ENCODE measurements around the gene DIP2C. TPM values are rescaled to one million over a fixed set of nuclear protein-coding genes. Genes with fewer than 3 reads are reported as not detected.
A peak's percentile ranks its signal among the peaks of the same experiment; 100 is the strongest.

DIP2C gene
- total RNA-seq, 1 experiment from 2014 or later = 11.0 TPM

- POLR2A ChIA-PET = no interaction called here
- Mint-ChIP-seq H3K27ac (no peak overlapping the region), H3K36me3 (peaks cover 3% of the 10 kb centered on the region; the same call in 1 of the 2 replicates), H3K4me3 (no peak overlapping the region), H3K4me1 (peaks cover 10% of the 10 kb centered on the region), H3K27me3 (ENCODE audit: low read depth) (no peaks in the 10 kb centered on the region), H3K9me3 (no peaks in the 10 kb centered on the region)
- TF ChIP-seq FOXK1 (CRISPR knock-in tag; IDR thresholded peaks at IDR 0.05) (no peak), ZNF121 (CRISPR knock-in tag; IDR thresholded peaks at IDR 0.05) (0 out of 2 replicates have a peak, but pooled peaks have one; percentile 46)
- TF ChIP-seq, protein P1, sequence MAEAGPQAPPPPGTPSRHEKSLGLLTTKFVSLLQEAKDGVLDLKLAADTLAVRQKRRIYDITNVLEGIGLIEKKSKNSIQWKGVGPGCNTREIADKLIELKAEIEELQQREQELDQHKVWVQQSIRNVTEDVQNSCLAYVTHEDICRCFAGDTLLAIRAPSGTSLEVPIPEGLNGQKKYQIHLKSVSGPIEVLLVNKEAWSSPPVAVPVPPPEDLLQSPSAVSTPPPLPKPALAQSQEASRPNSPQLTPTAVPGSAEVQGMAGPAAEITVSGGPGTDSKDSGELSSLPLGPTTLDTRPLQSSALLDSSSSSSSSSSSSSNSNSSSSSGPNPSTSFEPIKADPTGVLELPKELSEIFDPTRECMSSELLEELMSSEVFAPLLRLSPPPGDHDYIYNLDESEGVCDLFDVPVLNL (CRISPR knock-in tag; IDR thresholded peaks at IDR 0.05; ENCODE audit: borderline replicate concordance, low read depth) = no peak
- ATAC-seq = no peak
- CTCF ChIA-PET = no interaction called here
- DNase-seq (ENCODE audit: low spot score) = no peak
These were observed 362.4 kb downstream of the DIP2C start for GRCh38 chr10:326894-327635.

GRCh38 chr10:326350-326749, 363.1 kb downstream of the DIP2C start:
- H3K4me3 Mint-ChIP-seq = no peak overlapping the region
- no peak for DNase-seq (ENCODE audit: low spot score)

More at GRCh38 chr10:326350-326749, 363.1 kb downstream of the DIP2C start:
- no peak overlapping the region for H3K27ac Mint-ChIP-seq
- H3K4me1 Mint-ChIP-seq = peaks cover 10% of the 10 kb centered on the region
- TF ChIP-seq, protein P2, sequence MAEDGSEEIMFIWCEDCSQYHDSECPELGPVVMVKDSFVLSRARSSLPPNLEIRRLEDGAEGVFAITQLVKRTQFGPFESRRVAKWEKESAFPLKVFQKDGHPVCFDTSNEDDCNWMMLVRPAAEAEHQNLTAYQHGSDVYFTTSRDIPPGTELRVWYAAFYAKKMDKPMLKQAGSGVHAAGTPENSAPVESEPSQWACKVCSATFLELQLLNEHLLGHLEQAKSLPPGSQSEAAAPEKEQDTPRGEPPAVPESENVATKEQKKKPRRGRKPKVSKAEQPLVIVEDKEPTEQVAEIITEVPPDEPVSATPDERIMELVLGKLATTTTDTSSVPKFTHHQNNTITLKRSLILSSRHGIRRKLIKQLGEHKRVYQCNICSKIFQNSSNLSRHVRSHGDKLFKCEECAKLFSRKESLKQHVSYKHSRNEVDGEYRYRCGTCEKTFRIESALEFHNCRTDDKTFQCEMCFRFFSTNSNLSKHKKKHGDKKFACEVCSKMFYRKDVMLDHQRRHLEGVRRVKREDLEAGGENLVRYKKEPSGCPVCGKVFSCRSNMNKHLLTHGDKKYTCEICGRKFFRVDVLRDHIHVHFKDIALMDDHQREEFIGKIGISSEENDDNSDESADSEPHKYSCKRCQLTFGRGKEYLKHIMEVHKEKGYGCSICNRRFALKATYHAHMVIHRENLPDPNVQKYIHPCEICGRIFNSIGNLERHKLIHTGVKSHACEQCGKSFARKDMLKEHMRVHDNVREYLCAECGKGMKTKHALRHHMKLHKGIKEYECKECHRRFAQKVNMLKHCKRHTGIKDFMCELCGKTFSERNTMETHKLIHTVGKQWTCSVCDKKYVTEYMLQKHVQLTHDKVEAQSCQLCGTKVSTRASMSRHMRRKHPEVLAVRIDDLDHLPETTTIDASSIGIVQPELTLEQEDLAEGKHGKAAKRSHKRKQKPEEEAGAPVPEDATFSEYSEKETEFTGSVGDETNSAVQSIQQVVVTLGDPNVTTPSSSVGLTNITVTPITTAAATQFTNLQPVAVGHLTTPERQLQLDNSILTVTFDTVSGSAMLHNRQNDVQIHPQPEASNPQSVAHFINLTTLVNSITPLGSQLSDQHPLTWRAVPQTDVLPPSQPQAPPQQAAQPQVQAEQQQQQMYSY (CRISPR knock-in tag; IDR thresholded peaks at IDR 0.05) = no peak
- no peak for TF ChIP-seq RELA (CRISPR knock-in tag; IDR thresholded peaks at IDR 0.05; ENCODE audit: borderline replicate concordance)
- TF ChIP-seq, protein P3, sequence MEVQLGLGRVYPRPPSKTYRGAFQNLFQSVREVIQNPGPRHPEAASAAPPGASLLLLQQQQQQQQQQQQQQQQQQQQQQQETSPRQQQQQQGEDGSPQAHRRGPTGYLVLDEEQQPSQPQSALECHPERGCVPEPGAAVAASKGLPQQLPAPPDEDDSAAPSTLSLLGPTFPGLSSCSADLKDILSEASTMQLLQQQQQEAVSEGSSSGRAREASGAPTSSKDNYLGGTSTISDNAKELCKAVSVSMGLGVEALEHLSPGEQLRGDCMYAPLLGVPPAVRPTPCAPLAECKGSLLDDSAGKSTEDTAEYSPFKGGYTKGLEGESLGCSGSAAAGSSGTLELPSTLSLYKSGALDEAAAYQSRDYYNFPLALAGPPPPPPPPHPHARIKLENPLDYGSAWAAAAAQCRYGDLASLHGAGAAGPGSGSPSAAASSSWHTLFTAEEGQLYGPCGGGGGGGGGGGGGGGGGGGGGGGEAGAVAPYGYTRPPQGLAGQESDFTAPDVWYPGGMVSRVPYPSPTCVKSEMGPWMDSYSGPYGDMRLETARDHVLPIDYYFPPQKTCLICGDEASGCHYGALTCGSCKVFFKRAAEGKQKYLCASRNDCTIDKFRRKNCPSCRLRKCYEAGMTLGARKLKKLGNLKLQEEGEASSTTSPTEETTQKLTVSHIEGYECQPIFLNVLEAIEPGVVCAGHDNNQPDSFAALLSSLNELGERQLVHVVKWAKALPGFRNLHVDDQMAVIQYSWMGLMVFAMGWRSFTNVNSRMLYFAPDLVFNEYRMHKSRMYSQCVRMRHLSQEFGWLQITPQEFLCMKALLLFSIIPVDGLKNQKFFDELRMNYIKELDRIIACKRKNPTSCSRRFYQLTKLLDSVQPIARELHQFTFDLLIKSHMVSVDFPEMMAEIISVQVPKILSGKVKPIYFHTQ (CRISPR knock-in tag; IDR thresholded peaks at IDR 0.05) = no peak
- TF ChIP-seq, protein P4, sequence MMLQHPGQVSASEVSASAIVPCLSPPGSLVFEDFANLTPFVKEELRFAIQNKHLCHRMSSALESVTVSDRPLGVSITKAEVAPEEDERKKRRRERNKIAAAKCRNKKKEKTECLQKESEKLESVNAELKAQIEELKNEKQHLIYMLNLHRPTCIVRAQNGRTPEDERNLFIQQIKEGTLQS (CRISPR knock-in tag; conservative IDR thresholded peaks at IDR 0.05) = no peak
- TF ChIP-seq ZNF219 (CRISPR knock-in tag; IDR thresholded peaks at IDR 0.05; ENCODE audit: borderline replicate concordance) = no peak
- TF ChIP-seq NR2C2 (CRISPR knock-in tag; IDR thresholded peaks at IDR 0.05) = no peak
- TF ChIP-seq EMX1 (CRISPR knock-in tag; IDR thresholded peaks at IDR 0.05) = no peak
- no peak for TF ChIP-seq STAT6 (CRISPR knock-in tag; conservative IDR thresholded peaks at IDR 0.05; ENCODE audit: low read depth)
- TF ChIP-seq NFE2L1 (CRISPR knock-in tag; IDR thresholded peaks at IDR 0.05) = no peak
- TF ChIP-seq, protein P5, sequence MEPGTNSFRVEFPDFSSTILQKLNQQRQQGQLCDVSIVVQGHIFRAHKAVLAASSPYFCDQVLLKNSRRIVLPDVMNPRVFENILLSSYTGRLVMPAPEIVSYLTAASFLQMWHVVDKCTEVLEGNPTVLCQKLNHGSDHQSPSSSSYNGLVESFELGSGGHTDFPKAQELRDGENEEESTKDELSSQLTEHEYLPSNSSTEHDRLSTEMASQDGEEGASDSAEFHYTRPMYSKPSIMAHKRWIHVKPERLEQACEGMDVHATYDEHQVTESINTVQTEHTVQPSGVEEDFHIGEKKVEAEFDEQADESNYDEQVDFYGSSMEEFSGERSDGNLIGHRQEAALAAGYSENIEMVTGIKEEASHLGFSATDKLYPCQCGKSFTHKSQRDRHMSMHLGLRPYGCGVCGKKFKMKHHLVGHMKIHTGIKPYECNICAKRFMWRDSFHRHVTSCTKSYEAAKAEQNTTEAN (CRISPR knock-in tag; IDR thresholded peaks at IDR 0.05) = no peak
- TF ChIP-seq PREB (CRISPR knock-in tag; IDR thresholded peaks at IDR 0.05; ENCODE audit: borderline replicate concordance) = no peak
- TF ChIP-seq, protein P6, sequence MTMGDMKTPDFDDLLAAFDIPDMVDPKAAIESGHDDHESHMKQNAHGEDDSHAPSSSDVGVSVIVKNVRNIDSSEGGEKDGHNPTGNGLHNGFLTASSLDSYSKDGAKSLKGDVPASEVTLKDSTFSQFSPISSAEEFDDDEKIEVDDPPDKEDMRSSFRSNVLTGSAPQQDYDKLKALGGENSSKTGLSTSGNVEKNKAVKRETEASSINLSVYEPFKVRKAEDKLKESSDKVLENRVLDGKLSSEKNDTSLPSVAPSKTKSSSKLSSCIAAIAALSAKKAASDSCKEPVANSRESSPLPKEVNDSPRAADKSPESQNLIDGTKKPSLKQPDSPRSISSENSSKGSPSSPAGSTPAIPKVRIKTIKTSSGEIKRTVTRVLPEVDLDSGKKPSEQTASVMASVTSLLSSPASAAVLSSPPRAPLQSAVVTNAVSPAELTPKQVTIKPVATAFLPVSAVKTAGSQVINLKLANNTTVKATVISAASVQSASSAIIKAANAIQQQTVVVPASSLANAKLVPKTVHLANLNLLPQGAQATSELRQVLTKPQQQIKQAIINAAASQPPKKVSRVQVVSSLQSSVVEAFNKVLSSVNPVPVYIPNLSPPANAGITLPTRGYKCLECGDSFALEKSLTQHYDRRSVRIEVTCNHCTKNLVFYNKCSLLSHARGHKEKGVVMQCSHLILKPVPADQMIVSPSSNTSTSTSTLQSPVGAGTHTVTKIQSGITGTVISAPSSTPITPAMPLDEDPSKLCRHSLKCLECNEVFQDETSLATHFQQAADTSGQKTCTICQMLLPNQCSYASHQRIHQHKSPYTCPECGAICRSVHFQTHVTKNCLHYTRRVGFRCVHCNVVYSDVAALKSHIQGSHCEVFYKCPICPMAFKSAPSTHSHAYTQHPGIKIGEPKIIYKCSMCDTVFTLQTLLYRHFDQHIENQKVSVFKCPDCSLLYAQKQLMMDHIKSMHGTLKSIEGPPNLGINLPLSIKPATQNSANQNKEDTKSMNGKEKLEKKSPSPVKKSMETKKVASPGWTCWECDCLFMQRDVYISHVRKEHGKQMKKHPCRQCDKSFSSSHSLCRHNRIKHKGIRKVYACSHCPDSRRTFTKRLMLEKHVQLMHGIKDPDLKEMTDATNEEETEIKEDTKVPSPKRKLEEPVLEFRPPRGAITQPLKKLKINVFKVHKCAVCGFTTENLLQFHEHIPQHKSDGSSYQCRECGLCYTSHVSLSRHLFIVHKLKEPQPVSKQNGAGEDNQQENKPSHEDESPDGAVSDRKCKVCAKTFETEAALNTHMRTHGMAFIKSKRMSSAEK (CRISPR knock-in tag; IDR thresholded peaks at IDR 0.05; ENCODE audit: borderline replicate concordance) = no peak
- no peak for TF ChIP-seq RORB (CRISPR knock-in tag; IDR thresholded peaks at IDR 0.05)
- ChIA-PET POLR2A (no interaction called here), CTCF (no interaction called here)
- H3K9me3 Mint-ChIP-seq = no peaks in the 10 kb centered on the region
- peaks cover 3% of the 10 kb centered on the region for H3K36me3 Mint-ChIP-seq
- H3K27me3 Mint-ChIP-seq (ENCODE audit: low read depth) = no peaks in the 10 kb centered on the region
- ATAC-seq = no peak

Measured in WTC11 (cell line).